WERI-Rb-1 (cell line): Measurements from ENCODE around the gene LIN7C.

Source experiments
- DNase-seq: peaks from one replicate; pipeline ENCODE4 v3.0.0-alpha.2; 2020
- H3K27ac ChIP-seq: fragments of 250-450 bp; sonication (Bioruptor Pico); 2 replicates; pipeline ENCODE4 v1.5.1; 2020; ENCODE audit warnings: mild to moderate bottlenecking, moderate library complexity
- H3K27me3 ChIP-seq: fragments of 250-450 bp; sonication (Bioruptor Pico); 2 replicates; pipeline ENCODE4 v1.5.1; 2021; ENCODE audit warnings: mild to moderate bottlenecking, low read depth, moderate library complexity; ENCODE audit not compliant: insufficient read depth, severe bottlenecking
- H3K36me3 ChIP-seq: fragments of 250-450 bp; sonication (Bioruptor Pico); 2 replicates; pipeline ENCODE4 v1.5.1; 2020; ENCODE audit warnings: mild to moderate bottlenecking, moderate library complexity
- H3K4me3 ChIP-seq: 2 replicates; pipeline ENCODE4 v1.5.1; 2011; ENCODE audit warnings: low read depth, mild to moderate bottlenecking, control low read depth, low read length
- H3K9me3 ChIP-seq: fragments of 250-450 bp; sonication (Bioruptor Pico); 2 replicates; pipeline ENCODE4 v1.5.1; 2021; ENCODE audit warnings: mild to moderate bottlenecking, moderate library complexity; ENCODE audit not compliant: severe bottlenecking
- CTCF ChIP-seq: IDR thresholded peaks from 2 replicates; pipeline ENCODE4 v1.5.1; 2011; ENCODE audit warnings: low read depth, mild to moderate bottlenecking, control low read depth, inconsistent platforms, low read length

The LIN7C gene

GRCh38 chr11:27472398-27473016 is 34.1 kb downstream of the LIN7C start, which contains the start of gene LGR4:
TSS of gene LGR4 (minus strand) at chr11:27472790. CDS start at chr11:27472302, 488 bp downstream.
- peak within 1 kb of the TSS; percentile 59 for H3K4me3 ChIP-seq
- H3K27ac ChIP-seq: peak within 1 kb of the TSS; percentile 42; the same call in 1 of the 2 replicates
- TF ChIP-seq CTCF: no peak
- H3K9me3 ChIP-seq: no peaks in the 10 kb centered on the region
- H3K27me3 ChIP-seq: no peaks in the 10 kb centered on the region
- peak; percentile 93 for DNase-seq
- H3K36me3 ChIP-seq: no peaks in the 10 kb centered on the region

- no peak for TF ChIP-seq CTCF
- Histone ChIP-seq H3K9me3 (no peaks in the 10 kb centered on the region), H3K36me3 (no peaks in the 10 kb centered on the region), H3K4me3 (peak overlapping the region; percentile 59), H3K27ac (peak overlapping the region; percentile 42; the same call in 1 of the 2 replicates), H3K27me3 (no peaks in the 10 kb centered on the region)
- DNase-seq: peak; percentile 30
These were observed 34.8 kb downstream of the LIN7C start for GRCh38 chr11:27471589-27472397.

GRCh38 chr11:27470826-27471588 is 35.6 kb downstream of the LIN7C start:
- Histone ChIP-seq H3K9me3 (no peaks in the 10 kb centered on the region), H3K36me3 (no peaks in the 10 kb centered on the region), H3K27ac (no peak overlapping the region), H3K4me3 (peak overlapping the region; percentile 59), H3K27me3 (no peaks in the 10 kb centered on the region)
- no peak for TF ChIP-seq CTCF
- DNase-seq: no peak

GRCh38 chr11:27470166-27470565 is 36.4 kb downstream of the LIN7C start:
- Histone ChIP-seq H3K36me3 (no peaks in the 10 kb centered on the region), H3K4me3 (no peak overlapping the region), H3K27ac (no peak overlapping the region), H3K9me3 (no peaks in the 10 kb centered on the region), H3K27me3 (no peaks in the 10 kb centered on the region)
- DNase-seq: no peak
- TF ChIP-seq CTCF: no peak

GRCh38 chr11:27468995-27469695 is 37.4 kb downstream of the LIN7C start:
- no peak overlapping the region for H3K4me3 ChIP-seq
- no peaks in the 10 kb centered on the region for H3K27me3 ChIP-seq
- DNase-seq: no peak
- no peaks in the 10 kb centered on the region for H3K36me3 ChIP-seq
- TF ChIP-seq CTCF: no peak
- no peaks in the 10 kb centered on the region for H3K9me3 ChIP-seq
- H3K27ac ChIP-seq: no peak overlapping the region
